KG1 (cell line): Measurements from ENCODE around the gene SLC26A1.

Source experiments
- DNase-seq: peaks from one replicate; lab custom pipeline; 2025; lab: John Stamatoyannopoulos, UW

The SLC26A1 gene

DNA sequence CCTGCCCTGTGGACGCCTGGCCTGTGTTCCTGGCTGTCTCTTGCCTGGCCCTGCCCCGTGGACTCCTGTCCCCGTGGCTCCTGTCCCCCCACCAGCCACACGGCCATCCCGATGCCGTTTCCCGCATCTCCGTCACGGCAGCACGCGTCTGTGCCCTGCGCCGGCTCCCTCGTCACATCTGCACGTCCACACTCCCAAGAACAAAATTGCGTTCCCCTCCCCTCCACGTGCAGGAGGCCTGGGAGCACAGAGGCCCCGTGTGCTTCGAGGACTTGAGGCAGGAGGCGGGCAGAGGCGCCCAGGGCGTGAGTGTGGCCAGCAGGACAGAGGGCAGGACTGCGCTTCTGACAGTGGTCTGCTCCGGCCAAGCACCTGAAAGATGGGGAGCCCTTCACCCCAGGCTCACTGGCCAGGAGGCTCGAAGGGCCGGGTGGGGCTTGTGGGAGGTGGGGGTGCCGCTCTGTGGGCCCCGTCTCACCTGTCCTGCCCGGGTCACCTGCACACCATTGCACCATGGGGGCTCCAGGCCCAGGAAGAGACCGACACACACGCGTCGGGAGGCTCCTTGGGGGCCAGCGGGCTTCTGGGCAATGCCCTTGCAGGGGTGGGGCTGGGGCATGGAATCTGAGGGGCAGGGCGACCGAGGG is 35.5 kb upstream of the SLC26A1 start:
- DNase-seq, result no peak

DNA sequence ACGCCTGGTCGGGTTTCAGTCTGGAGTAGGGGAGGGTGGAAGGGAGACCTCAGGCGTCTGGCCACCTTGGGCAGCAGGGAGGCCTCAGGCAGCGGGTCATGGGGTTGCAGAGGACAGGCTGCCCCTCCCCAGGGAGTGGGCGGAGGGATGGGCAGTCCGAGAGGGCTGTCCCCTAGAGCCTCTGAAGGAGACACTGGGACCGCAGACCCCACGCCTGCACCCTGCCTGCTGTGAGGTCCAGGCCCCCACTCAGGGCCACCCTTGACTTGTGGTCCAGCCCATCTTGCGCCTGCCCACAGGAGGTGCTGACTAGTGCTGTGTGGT is 34.7 kb upstream of the SLC26A1 start:
- DNase-seq, result no peak

DNA sequence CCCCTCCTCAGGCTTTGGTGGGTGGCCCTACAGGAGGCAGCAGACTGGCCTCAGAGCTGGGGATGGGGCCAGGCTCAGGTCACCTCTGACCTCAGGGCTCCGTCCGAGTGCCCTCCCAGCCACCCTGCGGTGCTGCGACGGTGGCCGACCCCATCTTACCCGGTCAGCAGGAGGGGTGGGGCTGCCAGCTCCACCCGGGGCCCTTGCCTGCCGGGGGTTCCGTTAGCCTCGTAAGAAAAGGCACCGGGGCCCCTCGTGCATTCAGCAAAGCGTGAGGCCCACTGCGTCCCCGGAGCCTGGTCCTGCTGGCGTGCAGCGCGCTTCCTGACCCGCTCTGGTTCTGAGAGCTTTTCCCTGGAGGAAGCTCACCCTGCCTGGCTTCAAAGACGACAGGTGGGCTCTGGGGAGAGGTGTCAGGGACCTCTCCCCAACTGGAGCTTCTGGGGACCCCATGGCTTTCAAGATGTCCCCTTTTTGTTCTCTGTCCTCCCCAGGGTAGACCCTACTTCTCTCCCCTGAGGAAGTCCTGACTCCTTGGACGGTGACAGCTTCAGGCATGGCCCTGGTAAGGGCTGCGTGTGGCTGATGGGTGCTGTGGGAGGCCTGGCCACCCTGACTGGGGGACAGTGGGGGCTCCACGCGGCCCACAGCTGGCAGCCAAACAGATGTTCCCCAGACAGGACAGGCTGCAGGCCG is 34.2 kb upstream of the SLC26A1 start:
- DNase-seq, result no peak

DNA sequence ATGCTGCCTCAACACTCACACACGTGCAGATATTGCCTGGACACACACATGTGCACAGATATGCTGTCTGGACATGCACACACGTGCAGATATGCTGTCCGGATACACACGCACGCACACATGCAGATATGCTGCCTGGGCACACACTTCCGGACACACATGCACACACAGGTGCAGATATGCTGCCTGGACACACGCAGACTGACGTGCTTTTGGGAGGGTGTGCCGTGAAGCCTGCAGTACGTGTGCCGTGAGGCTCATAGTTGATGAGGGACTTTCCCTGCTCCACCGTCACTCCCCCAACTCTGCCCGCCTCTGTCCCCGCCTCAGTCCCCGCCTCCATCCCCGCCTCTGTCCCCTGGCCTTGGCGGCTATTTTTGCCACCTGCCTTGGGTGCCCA is 32.9 kb upstream of the SLC26A1 start:
- DNase-seq, result no peak

DNA sequence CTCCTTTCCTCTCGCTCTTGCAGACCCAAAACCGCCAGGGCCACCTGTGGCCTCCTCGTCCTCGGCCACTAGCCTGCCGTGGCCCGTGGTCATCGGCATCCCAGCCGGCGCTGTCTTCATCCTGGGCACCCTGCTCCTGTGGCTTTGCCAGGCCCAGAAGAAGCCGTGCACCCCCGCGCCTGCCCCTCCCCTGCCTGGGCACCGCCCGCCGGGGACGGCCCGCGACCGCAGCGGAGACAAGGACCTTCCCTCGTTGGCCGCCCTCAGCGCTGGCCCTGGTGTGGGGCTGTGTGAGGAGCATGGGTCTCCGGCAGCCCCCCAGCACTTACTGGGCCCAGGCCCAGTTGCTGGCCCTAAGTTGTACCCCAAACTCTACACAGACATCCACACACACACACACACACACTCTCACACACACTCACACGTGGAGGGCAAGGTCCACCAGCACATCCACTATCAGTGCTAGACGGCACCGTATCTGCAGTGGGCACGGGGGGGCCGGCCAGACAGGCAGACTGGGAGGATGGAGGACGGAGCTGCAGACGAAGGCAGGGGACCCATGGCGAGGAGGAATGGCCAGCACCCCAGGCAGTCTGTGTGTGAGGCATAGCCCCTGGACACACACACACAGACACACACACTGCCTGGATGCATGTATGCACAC is 31.8 kb upstream of the SLC26A1 start:
- no peak for DNase-seq

DNA sequence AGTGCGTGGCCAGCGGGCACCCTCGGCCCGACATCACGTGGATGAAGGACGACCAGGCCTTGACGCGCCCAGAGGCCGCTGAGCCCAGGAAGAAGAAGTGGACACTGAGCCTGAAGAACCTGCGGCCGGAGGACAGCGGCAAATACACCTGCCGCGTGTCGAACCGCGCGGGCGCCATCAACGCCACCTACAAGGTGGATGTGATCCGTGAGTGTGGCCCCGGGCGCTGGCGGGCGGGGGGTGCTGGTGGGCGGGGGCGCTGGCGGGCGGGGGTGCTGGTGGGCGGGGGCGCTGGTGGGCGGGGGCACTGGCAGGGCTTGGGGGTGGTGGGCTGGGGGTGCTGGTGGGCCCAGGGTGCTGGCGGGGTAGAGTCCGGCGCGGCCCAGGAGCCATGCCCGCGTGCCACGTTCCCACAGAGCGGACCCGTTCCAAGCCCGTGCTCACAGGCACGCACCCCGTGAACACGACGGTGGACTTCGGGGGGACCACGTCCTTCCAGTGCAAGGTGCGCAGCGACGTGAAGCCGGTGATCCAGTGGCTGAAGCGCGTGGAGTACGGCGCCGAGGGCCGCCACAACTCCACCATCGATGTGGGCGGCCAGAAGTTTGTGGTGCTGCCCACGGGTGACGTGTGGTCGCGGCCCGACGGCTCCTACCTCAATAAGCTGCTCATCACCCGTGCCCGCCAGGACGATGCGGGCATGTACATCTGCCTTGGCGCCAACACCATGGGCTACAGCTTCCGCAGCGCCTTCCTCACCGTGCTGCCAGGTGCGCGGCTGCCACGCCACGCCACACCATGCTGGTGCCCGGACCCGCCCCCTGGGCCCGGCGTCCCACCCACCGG is 30.9 kb upstream of the SLC26A1 start:
- no peak for DNase-seq

DNA sequence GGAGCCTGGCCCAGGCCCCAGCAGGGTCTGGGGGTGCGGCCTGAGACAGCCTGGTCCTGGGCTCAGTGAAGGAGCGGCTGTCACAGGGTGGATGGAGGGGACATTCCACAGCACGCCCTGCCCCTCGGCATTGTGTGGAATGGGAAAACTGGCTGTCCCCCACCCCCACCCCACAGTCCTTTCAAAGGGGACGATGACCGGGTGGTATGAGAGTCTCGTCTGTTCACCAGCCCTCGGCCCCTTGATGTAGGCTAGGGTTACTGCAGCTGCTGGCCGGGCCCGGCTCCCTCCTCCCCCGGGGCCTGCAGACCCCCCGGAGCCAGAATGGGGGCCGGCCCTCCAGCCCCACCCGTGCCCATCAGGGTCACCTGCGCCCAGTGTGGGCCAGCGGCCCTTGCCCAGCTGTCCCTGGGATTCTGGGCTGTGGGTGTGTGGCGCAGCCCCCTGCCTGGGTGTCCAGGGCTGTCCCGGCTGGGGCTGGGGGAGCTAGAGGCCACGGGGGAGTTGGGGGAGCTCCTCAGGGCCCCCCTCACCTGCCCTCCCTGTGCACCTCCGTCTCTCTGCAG is 30.0 kb upstream of the SLC26A1 start:
- DNase-seq, result no peak

DNA sequence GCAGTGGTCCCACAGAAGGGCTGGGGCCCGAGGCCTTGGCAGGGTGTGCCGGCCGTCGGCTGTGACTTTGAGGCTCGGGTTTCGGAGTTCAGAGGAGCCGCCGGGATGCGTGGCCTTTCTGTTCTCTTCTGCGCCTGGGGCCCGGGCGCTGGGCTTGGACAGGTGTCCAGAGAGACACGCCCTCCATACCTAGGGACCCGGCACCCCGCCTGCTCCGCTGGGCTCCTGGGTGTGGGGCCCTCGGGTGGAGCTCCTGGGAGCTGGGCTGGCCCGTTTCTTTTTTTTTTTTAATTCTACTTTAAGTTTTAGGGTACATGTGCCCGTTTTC is 29.5 kb upstream of the SLC26A1 start:
- DNase-seq, result no peak

DNA sequence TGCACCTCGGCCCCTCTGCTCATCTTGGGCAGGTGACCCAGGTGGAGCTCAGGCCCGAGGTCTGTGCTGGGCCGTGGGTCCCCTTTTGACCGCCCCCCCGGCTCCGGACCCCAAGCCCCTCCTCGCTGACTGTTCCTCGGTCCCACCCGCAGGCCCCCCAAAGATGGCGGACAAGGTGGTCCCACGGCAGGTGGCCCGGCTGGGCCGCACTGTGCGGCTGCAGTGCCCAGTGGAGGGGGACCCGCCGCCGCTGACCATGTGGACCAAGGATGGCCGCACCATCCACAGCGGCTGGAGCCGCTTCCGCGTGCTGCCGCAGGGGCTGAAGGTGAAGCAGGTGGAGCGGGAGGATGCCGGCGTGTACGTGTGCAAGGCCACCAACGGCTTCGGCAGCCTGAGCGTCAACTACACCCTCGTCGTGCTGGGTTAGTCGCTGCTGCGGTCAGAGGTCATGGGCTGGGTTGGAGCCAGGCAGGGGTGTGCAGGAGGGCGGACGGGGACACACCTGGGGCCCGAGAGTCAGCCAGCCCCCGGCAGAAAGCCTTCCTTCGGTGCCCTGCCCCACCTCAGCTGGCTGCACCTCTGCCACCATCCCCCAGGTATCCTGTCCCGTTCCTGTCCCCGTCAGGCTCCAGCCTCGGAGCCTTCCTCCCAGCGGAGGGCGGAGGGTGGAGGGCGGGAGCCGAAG is 29.0 kb upstream of the SLC26A1 start:
- no peak for DNase-seq

DNA sequence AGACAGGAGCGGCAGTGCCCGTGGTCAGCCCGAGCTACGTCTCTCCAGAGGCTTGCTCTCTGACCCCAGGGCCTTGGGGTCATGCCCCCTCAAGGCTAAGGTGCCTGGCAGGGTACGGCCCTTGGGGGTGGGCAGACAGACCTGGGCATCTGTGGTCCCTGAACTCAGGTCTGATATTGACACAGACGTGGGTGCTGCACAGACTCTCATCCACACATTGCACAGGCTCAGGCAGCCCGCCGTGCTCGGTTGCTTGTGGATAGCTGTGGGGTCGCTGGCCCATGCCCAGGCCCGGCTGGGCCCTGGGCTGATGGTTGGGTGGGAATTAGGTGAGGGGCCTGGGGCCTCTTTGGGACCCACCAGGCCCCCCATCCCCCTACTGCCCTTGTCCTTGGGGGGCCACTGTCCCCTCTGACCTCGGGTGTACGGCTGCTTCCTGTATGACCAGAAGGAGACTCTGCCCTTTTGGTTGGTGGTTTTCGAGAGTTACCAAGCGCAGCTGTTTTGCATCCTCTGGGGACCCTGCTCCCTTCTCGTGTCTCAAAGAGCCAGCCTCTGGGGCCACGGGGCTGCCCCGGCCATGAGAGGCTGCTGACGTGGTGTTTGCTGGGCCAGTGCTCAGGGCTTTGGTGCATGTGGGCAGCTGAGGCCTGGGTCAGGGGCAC is 28.3 kb upstream of the SLC26A1 start:
- no peak for DNase-seq

DNA sequence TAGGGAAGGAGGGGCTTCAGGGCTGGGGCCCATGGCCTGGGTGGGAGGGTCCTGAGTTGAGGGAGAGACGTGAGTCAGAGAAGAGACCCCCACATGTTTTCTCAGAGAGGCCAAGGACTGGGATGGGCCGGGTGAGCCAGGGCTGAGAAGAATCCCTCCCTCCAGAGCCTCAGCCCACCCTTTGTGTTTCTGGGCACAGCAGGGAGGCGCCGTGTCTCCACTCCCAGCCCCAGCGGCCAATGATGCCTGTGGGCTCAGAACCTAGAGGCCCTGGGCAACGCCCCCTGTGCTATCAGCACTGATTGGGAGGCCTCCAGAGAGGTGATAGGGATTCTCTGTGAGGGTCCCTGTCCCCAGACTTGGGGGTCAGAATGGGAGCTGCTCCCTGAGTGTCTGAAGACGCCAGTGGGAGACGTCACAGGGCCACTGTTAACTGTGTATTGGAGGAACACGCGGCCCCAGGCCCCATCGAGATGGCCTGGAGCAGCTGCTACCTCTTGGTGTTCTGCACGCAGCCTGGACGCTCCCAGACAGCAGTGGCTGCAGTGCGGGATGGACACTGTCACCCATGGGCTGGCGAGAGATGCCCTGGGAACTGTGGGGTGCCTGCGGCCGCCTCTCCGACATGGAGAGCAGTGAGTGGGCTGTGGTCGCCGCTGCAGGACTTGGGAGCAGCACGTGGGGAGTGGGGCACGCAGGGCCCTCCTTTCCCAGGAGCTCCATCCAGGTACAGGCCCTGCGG is 26.7 kb upstream of the SLC26A1 start:
- no peak for DNase-seq

DNA sequence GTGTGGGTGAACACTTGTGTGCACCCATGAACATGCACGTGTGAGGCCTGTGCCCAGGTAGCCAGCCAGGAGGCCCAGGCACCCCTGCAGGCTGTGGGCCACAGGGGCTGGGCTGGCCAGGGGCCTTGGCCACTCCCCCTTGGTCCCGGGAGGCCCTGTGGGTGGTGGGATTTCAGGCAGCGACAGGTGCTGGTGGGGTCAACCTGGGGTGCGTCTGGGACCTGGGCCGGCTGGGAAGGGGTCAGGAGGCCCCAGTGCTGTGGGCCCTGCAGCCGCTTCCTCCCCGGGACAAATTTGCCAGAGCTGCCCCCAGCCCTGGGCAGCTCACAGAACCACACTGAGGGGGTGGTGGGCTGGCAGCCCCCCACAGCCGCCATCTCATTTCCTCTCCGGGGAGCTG is 26.1 kb upstream of the SLC26A1 start:
- no peak for DNase-seq

DNA sequence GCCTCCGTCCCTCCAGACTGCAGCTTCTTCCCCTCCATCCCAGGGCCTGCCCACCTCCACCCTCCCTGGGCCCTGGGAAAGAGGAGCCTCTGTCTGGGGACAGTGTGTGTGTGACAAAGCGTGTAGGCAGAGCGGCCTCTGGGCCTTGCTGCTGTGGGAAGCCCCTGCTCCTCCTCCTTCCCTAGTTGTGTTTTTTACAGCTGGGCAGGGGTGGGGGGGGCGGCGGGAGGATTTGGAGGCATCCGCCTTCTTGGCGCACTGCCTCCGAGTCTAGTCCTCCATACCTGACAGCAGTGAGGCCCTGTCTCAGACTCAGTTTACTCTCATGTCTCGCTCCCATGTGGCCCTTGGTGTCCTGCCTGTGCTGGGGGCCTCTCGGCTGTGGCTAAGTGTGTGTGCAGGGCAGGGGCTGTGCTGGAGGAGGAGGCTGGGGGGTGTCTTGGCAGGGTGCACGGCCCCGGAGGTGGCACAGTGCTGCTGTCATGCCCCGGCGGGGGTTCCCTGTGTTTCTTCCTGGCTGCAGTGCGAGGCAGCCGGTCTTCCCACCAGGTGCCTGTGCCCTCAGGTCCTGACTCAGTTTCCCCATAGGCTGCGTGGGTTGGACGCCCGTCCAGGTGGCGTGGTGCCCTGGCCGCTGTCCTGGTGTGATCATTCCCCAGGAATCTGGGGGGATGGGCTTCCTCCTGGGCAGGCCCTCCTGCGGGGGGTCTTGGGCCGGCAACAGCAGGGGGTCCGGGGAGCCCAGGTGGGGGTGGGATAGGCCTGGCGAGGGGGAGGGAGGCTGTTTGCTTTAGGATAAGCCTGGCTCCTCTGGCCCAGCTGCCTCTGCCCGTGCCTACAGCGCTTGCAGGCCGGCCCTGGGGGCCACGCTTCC is 25.2 kb upstream of the SLC26A1 start:
- no peak for DNase-seq

DNA sequence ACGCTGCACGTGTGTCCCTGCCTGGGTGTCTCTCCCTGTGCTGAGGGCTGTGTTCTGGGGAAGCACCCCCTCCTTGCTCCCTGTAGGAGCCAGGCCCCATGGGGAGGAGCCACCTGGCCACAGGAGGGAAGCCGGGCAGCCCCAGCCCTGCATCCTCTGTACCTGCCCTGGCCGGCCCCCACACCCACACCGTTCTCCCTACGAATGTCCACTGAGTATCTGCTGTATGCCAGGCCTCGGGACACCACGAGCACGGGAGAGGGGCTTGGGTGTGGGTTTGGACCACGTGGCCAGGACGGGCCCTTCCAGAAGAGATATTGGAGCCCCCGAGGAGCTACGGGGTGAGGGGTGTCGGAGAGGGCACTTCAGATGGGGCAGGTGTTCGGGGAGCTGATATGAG is 24.5 kb upstream of the SLC26A1 start:
- DNase-seq, result no peak

DNA sequence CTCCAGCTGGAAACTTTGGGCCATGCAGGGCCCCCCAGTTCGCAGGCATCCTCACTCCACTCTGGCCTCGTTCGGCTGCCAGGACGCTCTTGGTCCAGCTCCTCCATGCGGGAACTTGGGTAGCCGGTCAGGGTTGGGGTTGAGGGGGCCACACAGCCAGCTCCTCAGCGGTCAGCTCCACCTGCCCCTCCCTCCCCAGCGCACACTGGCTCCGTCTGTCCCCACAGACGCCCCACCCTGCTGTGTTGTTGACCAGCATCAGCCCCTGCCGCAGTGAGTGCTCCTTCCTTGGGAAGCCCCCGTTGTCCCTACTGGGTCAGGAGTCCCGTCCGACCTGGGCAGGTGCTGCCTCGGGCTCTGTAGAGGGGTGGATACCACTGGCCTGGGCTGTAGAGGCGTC is 24.0 kb upstream of the SLC26A1 start:
- no peak for DNase-seq

DNA sequence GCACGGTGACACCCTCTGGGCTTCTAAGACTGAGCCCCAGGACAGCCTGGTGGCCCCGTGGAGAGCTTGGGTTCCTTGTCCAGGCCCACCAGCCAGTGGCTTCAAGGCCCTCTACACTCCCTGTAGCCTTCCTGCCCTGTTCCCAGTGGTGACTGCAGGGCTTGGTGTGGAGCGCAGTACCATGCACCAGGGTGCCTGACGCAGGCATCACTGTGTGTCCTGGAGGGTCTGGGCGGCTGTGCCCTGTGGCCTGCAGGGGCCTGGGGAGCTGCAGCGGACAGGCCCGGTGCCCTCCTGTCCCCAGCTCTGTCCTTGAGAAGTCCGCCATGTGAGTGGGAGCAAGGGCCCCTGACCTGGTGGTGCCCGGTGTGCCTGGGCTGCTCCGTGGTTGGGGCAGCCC is 22.5 kb upstream of the SLC26A1 start:
- no peak for DNase-seq

DNA sequence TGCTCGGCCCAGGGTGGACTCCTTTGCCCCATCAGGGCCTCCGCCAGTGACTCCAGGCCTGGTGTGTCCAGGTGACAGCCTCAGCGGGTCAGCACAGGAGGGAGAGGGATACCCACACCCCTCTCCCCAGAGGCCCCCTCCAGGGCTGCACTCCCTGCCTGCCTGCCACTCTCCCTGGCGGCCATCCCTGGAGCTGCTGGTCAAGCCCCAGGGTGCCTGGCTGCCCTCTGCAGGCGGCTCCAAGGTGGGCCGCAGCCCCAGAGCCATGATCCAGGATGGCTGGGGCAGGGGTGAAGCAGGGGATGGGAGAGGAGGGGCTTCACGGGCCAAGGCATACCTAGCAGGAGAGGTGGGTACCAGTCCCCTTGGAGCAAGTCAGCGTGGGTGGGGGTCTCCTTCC is 22.0 kb upstream of the SLC26A1 start:
- DNase-seq, result no peak

DNA sequence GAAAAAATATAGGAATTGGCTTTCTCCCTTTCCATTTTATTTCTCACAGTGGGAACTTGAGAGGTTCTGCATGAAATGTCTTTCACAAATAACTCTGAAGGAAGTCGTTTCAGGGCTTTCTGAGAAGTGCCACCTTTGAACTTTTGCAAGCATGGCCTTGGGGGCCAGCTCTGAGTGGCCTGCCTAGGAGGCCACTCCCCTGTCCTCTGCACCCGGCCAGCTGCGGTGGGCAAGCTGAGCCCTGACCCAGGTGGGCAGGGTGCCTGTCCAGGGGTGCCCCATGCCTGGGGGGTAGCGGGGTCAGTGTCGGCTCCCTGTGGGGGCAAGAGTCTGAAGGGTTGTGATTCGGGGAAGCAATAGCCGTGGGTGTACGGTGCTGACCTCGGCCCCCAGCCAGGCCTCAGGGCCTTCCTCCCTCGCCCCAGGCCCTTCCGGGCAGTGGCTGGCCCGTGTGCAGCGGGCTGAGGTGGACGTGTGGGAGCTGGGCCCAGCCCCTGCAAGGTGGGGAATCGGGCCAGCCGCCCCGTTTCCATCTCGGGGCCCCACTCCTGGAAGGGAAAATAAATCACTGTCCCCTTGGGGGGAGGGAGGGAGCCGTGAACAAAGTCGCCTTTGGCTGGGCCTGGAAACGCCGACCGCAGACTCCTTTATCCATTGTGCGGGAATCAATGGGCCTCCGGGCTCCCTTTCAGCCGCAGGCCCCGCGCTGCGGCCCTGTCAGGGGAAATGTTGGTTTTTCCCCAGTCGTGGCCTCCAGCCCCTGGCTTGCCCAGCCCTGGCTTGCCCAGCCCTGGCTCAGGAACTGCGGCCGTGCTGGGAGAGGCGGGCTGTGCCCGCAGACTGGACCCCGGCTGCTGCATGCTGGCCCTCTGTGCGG is 21.3 kb upstream of the SLC26A1 start:
- DNase-seq, result no peak
